ENCODE measurements around the gene DNAH14.

GRCh38 chr1:224923726-224924125 is 5.7 kb upstream of the DNAH14 start:
- no peak for TF ChIP-seq ZNF841 (CRISPR knock-in tag; IDR thresholded peaks at IDR 0.05; ENCODE audit: borderline replicate concordance)
- no peak for TF ChIP-seq CENPT (CRISPR knock-in tag; IDR thresholded peaks at IDR 0.05; ENCODE audit: low read depth)
- TF ChIP-seq EP300 (IDR thresholded peaks at IDR 0.05; ENCODE audit: low read depth in 2 of 2, low read length in 2 of 2): no peak
- no peak for TF ChIP-seq EP300 (CRISPR knock-in tag; IDR thresholded peaks at IDR 0.05; ENCODE audit: borderline replicate concordance)
- no peak for TF ChIP-seq JUNB (CRISPR knock-in tag; IDR thresholded peaks at IDR 0.05; ENCODE audit: borderline replicate concordance)
- TF ChIP-seq EED (CRISPR knock-in tag; IDR thresholded peaks at IDR 0.05): no peak
- no peak for TF ChIP-seq RCOR2 (CRISPR knock-in tag; IDR thresholded peaks at IDR 0.05)
- TF ChIP-seq, protein P1, sequence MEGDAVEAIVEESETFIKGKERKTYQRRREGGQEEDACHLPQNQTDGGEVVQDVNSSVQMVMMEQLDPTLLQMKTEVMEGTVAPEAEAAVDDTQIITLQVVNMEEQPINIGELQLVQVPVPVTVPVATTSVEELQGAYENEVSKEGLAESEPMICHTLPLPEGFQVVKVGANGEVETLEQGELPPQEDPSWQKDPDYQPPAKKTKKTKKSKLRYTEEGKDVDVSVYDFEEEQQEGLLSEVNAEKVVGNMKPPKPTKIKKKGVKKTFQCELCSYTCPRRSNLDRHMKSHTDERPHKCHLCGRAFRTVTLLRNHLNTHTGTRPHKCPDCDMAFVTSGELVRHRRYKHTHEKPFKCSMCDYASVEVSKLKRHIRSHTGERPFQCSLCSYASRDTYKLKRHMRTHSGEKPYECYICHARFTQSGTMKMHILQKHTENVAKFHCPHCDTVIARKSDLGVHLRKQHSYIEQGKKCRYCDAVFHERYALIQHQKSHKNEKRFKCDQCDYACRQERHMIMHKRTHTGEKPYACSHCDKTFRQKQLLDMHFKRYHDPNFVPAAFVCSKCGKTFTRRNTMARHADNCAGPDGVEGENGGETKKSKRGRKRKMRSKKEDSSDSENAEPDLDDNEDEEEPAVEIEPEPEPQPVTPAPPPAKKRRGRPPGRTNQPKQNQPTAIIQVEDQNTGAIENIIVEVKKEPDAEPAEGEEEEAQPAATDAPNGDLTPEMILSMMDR (CRISPR knock-in tag; IDR thresholded peaks at IDR 0.05): no peak
- TF ChIP-seq PCBP1 (IDR thresholded peaks at IDR 0.05; ENCODE audit: borderline replicate concordance, low read depth, low read length): no peak
- TF ChIP-seq, protein P2, sequence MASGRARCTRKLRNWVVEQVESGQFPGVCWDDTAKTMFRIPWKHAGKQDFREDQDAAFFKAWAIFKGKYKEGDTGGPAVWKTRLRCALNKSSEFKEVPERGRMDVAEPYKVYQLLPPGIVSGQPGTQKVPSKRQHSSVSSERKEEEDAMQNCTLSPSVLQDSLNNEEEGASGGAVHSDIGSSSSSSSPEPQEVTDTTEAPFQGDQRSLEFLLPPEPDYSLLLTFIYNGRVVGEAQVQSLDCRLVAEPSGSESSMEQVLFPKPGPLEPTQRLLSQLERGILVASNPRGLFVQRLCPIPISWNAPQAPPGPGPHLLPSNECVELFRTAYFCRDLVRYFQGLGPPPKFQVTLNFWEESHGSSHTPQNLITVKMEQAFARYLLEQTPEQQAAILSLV (CRISPR knock-in tag; IDR thresholded peaks at IDR 0.05; ENCODE audit: borderline replicate concordance): no peak
- TF ChIP-seq FOXM1 (CRISPR knock-in tag; IDR thresholded peaks at IDR 0.05): no peak
- TF ChIP-seq, protein P3, sequence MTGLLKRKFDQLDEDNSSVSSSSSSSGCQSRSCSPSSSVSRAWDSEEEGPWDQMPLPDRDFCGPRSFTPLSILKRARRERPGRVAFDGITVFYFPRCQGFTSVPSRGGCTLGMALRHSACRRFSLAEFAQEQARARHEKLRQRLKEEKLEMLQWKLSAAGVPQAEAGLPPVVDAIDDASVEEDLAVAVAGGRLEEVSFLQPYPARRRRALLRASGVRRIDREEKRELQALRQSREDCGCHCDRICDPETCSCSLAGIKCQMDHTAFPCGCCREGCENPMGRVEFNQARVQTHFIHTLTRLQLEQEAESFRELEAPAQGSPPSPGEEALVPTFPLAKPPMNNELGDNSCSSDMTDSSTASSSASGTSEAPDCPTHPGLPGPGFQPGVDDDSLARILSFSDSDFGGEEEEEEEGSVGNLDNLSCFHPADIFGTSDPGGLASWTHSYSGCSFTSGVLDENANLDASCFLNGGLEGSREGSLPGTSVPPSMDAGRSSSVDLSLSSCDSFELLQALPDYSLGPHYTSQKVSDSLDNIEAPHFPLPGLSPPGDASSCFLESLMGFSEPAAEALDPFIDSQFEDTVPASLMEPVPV (CRISPR knock-in tag; IDR thresholded peaks at IDR 0.05): no peak
- TF ChIP-seq ZBTB33 (CRISPR knock-in tag; IDR thresholded peaks at IDR 0.05): no peak
- no peak for TF ChIP-seq ZFP36 (IDR thresholded peaks at IDR 0.05; ENCODE audit: borderline replicate concordance, low read depth, low read length, partially characterized antibody)
- TF ChIP-seq ZZZ3 (CRISPR knock-in tag; IDR thresholded peaks at IDR 0.05; ENCODE audit: borderline replicate concordance): no peak
